NK-92 (cell line): ENCODE data around the gene PHKA2.
"Not testable (repeated sequence)": the region's sequence is repeated elsewhere in the genome, so short reads cannot be mapped to it uniquely, and the experiment has no call there.

ENCODE experiments used
- DNase-seq: peaks from one replicate; lab custom pipeline; 2025; ENCODE audit not compliant: unreplicated experiment; lab: John Stamatoyannopoulos, UW

The PHKA2 gene, protein sequence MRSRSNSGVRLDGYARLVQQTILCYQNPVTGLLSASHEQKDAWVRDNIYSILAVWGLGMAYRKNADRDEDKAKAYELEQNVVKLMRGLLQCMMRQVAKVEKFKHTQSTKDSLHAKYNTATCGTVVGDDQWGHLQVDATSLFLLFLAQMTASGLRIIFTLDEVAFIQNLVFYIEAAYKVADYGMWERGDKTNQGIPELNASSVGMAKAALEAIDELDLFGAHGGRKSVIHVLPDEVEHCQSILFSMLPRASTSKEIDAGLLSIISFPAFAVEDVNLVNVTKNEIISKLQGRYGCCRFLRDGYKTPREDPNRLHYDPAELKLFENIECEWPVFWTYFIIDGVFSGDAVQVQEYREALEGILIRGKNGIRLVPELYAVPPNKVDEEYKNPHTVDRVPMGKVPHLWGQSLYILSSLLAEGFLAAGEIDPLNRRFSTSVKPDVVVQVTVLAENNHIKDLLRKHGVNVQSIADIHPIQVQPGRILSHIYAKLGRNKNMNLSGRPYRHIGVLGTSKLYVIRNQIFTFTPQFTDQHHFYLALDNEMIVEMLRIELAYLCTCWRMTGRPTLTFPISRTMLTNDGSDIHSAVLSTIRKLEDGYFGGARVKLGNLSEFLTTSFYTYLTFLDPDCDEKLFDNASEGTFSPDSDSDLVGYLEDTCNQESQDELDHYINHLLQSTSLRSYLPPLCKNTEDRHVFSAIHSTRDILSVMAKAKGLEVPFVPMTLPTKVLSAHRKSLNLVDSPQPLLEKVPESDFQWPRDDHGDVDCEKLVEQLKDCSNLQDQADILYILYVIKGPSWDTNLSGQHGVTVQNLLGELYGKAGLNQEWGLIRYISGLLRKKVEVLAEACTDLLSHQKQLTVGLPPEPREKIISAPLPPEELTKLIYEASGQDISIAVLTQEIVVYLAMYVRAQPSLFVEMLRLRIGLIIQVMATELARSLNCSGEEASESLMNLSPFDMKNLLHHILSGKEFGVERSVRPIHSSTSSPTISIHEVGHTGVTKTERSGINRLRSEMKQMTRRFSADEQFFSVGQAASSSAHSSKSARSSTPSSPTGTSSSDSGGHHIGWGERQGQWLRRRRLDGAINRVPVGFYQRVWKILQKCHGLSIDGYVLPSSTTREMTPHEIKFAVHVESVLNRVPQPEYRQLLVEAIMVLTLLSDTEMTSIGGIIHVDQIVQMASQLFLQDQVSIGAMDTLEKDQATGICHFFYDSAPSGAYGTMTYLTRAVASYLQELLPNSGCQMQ

DNA sequence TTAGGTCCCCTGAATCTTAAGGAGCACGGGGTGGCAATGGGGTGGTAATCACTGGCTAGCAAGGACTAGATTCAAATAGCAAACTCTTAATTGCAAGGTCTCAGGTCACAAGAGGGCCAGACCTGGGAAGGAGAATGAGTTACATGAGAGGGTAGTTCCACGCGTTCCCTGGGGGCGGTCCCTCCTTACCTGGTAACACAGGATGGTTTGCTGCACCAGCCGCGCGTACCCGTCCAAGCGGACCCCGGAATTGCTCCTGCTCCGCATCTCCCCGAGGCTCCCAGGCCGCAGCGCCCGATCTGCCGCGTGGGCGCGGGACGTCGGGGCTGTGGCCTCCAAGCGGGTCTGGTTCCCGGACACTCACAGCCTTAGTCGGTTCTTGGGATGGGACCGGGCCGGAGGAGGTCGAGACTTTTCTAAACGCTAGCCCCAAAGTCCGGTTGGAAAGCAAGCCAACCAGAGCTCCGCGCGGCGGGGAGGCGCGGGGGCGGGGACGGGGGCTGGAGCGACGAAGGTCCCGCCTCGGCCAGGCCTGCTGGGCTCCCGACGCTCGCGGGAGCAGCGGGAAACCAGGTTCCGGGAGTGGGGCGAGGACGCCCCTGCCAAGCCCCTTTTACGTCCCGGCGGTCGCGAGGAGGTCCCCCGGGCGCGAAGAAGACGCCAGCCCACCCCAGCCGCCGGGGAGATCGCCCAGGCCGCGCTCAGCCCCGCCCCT, at the start of gene PHKA2:
Gene PHKA2, minus strand, starts transcription at position 449 of the 715 bp plus-strand sequence. Its CDS starts 182 bp downstream, at position 267.
- DNase-seq = no peak

DNA sequence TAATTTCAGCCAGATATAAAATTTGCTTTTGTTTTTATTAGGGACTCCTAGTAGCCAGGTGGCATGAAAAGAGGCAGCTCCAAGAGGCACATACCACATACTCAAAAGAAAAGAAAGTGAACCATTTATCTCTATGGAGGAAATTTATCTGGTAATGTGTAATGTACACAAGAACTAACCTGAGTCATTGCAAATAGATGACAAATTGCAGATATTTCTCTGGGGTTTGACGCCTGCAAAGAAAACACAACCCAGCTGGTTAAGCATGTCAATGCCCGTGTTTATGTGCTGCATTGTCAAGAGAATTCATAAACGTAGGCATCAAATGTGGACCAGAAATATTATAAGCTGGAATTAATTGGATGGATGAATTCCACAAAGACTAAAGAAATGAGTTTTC, 46.9 kb upstream of the PHKA2 start:
- no peak for DNase-seq

DNA sequence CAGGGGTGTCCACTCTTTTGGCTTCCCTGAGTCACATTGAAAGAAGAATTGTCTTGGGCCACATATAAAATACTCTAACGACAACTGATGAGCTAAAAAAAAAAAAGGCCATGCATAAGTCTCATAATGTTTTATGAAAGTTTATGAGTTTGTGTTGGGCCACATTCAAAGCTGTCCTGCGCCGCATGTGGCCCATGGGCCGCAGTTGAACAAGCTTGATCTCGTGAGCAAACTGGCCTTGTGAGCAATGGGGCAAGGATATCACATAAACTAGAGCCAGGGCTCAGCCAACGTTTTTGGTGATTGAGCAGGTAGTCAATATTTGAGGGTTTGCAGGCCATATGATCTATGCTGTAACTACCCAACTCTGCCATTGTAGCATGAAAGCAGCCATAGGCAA, 44.6 kb upstream of the PHKA2 start:
- DNase-seq = no peak

DNA sequence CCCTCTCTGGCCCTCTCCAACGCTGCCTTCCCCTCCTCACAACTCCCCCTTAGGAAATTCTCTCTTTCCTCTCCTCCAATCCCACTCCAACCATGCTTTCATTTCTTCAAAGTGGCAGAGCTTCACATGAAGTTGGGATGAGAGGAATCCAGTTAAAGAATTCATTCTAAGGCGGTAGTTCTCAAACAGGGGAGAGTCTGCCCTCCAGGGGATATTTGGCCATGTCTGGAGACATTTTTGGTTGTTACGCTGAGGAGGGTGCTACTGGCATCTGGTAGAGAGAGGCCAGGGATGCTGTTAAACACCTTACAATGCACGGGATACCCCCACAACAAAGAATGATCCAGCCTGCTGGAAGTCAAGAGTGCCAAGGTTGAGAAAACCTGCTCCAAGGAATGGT, 40.5 kb upstream of the PHKA2 start:
- DNase-seq = no peak

DNA sequence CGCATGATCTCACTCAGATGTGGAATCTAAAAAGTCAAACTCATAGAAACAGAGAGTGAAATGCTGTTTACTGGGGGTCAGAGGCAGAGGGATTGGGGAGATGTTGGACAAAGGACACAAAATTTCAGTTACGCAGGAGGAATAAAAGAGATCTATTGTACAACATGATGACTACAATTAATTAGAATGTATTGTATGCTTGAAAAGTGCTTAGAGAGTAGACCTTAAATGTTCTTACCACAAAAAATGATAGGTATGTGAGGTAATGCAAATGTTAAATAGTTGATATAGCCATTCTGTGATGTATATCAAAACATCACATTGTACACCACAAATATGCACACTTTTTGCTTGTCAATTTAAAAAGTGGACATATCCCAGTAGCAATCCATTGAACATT, 36.1 kb upstream of the PHKA2 start:
- DNase-seq = no peak

DNA sequence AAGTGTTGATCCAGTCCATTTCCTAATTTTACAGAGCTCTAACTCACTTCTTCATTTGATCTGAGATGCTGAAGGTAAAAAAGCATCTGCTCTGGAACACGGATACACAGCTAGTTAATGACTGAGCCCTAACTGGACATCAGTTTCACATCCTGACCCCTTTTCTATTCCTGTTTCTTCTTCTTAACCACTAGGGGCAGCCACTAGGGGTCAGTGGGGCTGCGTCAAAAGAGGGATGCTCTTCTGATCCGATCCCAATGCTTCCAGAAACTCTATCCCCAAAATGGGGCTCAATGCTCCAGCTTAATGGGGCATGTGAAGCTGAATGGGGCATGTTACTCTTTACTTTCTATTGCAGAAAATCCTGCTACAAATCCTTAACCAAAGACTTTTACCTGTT, 33.4 kb upstream of the PHKA2 start:
- no peak for DNase-seq

DNA sequence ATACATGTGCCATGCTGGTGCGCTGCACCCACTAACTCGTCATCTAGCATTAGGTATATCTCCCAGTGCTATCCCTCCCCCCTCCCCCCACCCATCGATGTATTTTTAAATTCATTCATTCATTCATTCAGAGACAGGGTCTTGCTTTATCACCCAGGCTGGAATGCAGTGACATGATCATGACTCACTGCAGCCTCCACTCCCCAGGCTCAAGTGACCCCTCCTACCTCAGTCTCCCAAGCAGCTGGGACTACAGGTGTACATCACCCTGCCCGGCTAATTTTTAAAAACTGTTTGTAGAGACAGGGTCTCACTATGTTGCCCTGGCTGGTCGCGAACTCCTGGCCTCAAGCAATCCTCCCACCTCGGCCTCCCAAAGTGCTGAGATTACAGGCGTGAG, 32.7 kb upstream of the PHKA2 start:
- not testable (repeated sequence) for DNase-seq

DNA sequence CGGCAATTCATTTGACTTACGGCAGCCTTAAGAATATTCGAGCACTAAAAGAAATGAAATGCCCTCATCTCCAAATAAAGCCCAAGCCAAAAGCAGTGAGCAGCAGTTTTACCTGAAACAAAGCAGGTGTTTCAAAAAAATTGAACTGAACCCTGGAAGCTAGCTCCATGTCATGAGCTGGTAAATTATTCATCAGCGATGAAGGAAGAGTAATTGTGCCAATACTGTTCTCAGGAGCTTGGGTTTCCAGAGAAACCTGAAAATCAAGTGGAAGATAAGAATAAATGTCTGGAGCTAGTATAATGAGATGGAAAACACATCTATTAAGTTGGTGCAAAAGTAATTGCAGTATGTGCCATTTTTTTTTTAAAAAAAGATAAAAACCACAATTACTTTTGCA, 24.0 kb upstream of the PHKA2 start:
- no peak for DNase-seq

DNA sequence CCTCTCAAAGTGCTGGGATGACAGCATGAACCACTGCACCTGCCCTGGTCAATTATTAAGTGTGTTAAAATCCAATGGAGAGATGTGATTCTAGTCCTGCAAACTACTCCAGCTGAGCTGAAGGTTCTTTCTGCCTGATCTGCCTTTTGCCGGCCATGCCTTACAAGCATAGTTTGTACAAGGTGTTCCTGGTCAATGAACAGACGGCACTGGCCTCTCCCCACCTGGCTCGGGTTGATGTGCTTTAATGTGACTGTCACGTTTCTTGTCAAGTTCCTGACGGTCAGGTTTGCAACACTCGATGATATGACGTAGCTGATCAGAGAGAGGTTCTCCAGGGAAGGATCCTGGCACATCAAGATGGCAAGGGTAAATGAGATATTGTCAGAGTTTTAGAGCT, 23.1 kb upstream of the PHKA2 start:
- no peak for DNase-seq

DNA sequence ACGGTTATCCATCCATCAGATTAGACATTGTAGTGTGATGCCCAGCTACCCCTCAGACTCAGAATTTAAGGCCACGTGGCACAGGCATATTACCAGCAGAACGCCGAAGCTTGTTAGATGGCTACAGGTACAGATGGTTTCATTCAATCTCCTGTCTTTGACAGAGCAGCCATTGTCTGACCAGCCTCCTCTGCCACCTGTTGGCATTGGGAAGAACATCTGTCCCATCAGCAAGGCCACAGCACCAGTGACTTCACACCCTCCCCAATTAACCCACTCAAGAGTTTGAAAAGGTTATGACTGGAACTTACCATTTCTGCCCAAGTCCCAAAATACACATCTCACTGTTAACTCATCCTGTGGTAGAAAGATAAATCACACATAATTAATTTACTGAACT, 22.0 kb upstream of the PHKA2 start:
- no peak for DNase-seq

DNA sequence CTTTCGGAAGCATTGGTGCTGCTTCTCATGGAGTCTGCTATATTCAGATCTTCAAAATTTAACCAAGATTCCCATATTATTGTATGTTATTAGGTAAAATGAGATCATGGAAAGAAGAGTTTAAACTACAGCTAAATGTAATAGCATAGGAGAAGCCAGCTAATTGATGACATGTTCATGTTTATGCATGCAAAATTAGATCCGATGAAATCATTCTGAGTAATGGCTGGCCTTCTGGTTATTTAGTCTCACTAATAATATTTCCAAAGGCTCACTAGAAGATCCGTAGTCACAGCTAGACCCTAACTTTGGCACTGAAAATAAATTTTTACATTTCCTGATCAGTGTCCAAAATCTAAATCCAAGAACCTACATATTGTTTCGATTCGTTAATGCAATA, 19.8 kb upstream of the PHKA2 start:
- DNase-seq = no peak

DNA sequence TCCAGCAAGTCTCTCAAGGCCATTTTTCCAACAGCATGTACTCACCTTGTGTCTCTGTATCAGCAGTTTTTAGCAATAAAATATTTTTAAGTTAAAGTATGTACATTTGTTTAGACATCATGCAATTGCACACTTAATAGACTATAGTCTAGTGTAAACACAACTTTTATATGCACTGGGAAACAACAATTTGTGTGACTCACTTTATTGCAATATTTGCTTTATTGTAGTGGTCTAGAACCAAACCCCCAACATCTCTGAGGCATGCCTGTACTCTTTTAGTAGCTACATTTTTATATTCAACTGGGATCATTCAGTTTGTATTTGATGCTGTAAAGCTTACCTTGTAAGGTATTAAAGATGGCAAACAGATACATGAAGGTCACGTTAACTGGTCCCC, 14.7 kb upstream of the PHKA2 start:
- no peak for DNase-seq

DNA sequence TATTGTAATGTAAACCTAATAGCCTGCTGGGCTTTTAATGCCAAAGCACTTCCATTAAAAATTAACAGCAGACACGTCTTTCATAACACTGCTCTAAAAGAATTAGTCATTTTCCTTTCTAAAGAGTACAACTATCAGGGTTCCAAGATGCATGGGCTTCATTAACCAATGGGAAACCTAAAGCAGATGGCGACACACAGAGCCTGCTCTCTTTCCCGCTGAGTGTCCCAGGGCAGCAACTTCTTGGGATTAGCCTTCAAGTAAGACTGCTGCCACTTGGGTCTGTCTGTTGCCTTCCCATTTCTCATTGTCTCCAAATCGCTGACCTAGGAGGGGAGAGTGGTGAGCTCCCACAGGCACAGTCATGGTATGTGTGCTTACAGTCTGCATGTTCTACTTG, 14.0 kb upstream of the PHKA2 start:
- DNase-seq = no peak

DNA sequence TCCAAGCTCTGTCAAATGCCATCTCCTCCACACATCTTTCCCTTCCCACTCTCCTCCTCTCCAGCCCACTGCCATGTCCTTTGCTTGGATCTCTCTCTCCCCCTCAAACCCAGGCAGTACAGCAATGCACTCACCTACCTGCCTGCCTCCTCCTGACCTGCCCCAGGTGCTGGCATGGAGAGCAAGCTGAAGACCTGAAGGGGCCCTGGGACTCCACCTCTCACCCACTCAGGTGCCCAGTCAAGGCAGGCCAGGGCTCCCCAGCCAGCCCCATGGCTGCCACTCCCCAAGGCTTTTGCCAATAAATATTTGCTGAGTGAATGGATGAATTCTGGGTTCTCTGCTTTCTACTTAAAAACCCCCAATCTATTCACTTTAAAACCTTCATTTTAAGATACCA, 12.6 kb upstream of the PHKA2 start:
- no peak for DNase-seq

DNA sequence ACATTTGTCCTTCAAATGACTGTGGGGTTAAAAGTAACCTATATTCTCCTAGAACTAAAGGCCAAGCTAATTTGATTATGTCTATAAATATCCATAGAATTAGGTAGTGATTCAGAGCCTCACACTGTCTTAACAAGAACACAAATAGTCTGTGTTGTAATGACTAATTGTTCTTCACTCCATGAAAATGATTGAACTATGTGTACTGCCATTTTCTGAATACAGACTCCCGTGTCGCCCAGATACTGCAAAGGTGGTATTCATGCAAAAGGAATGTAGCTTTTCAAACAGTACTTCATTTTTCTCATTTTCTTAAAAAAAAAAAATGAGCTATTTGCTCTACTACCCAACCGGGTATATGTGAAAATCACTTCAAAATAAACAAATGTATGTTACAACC, 11.3 kb upstream of the PHKA2 start:
- no peak for DNase-seq

DNA sequence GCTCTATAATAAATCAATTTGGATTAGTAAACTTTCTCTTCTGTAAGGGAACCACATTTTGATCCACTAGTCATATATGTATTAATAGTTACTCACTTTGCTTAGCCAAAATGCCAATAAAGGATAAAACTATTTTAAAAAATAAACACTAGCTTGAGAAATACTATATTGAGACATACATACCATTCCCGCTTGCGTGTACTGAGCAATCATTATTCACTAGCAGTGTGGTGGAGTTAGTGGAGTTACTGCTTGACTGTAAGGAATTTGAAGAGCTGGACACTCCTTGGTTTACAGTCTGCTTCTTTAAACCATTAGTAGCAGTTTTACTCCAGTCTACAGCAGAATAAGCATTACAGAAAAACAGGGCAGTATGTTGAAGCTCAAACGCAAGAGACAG, 10.8 kb upstream of the PHKA2 start:
- DNase-seq = no peak

DNA sequence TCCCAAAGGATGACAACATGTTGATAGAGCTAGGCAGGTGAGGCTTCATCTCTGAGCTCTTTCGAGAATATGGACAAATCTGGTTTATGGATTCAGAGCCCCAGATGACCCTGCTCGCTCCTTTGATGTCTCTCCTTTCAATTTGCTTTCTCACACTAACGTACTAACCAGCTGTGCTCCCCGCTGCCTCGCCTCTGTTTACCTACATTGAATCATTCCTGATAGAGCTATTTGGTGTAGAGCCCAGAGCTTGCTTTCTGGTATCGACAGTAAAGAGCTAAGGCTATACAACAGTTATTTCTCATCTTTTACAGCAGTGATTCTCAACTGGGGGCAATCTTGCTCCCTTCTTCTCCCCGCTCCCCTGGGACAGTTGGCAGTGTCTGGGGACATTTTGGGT, 8.9 kb upstream of the PHKA2 start:
- no peak for DNase-seq

DNA sequence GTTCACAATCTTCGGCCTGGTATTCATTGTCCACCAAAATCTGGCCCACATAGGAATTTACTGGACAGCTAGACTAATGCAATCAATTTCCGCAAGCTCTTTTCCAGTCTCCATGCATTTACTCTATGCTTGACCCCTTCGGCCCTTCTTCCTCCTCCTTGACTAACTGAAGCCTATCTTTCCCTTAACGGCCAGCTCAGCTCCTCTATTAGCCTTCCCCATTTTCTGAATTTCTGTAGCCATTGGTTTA, 1.2 kb upstream of the PHKA2 start:
- no peak for DNase-seq

DNA sequence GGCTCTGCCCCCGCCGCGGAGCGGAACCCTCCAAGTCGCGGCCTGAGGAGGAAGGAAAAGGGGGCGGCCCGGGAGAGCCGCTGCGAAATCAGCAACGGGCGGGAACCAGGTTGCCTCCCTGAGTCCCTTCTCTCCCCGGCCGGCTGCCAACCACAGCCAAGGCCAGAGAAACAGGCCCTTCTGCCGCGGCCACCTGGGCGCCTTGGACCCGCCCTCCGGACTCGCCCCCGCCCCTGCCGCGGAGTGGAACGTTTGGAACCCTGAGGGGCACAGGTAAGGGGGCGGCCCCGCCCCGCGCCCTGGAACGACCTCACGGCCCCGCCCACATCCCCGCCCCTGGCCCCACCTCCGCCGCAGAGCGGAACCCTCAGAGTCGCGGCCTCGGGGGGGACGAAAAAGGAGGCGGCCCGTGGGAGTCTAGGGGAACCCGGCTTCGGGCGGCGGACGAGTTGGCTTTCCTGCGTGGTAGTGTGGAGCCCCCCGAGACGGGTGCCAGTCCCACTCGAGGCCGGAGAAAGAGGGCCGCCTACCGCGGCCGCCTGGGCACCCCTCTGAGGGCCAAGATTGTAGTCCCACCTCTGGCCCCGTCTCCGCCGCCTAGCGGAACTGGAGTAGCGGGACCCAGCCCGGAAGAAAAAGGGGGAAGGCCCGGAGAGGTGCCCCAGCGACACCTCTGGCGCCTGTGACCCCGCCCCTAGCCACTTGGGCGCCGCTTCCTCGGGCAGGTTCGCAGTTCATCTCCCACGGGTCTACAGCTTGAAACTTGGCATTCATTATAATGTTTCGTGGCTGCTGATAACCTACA, 669 bp upstream of the PHKA2 start:
- DNase-seq = peak; percentile 7

DNA sequence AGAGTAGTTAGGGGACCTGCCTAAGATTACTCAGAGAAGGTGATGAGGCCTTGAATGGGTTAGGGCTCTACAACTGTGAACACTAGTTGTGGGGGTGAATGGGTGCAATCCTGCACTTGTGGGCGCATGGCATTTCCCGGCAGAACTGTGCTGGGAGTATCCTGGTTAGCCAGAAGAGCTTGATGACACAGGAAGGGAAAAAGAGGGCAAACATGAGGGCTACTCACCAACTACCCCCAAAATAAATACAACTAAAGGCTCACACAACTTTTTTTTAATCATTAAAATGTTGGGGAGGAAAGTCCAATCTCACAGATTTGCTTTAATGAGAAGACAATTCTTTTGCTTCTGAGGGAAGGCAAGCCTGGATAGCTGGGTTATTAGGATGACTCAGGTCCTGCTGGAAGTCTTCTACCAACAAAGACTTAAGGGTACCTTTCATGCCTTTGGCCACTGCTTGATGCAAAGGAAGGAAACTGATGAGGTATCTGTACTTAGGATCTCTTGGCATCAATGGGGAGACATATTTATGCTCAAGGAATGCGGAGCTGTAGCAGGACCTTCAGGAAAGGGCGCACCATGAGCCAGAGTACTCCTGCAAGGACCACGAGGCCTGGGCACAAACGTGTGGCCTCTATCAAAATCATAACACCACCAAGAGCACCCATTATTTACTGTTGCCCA, 2.6 kb downstream of the PHKA2 start:
- no peak for DNase-seq
